Measurements from ENCODE around the gene AACS. TPM values are rescaled to one million over a fixed set of nuclear protein-coding genes. Genes with fewer than 3 reads are reported as not detected.
"Not testable (repeated sequence)": the region's sequence is repeated elsewhere in the genome, so short reads cannot be mapped to it uniquely, and the experiment has no call there.

The AACS gene
- total and polyA plus RNA-seq, 10 of the 15 experiments (the other 5 are each of a cell fraction or from before 2014, with no cell fraction given), result 10.1 to 34.0 (median 21.1) TPM

- H3K4me3 ChIP-seq, result no peak overlapping the region
- H3K4me1 ChIP-seq (ENCODE audit: control insufficient read depth, insufficient read depth, low read length), result no peaks in the 10 kb centered on the region
- peaks cover 0 to 20% of the 10 kb centered on the region in 2 experiments; a peak in 1 of 4 replicates for H3K36me3 ChIP-seq (ENCODE audit: control insufficient read depth in 2 of 2, insufficient read depth in 2 of 2, low read length in 1 of 2)
- POLR2A ChIA-PET, result no interaction called here
- no peak for FAIRE-seq
- TF ChIP-seq HDGF (IDR thresholded peaks at IDR 0.05) (no peak), MXI1 (IDR thresholded peaks at IDR 0.05; ENCODE audit: low read depth, low read length) (no peak)
- no peaks in the 10 kb centered on the region for H3K9me3 ChIP-seq (replicated peaks; ENCODE audit: control insufficient read depth, insufficient read depth, low read length)
- no peak overlapping the region for H2AFZ ChIP-seq (ENCODE audit: control insufficient read depth, low read depth, low read length)
- DNase-seq (ENCODE audit: low read depth, low spot score), result no peak
- no TSS peak for BruUV-seq (replicated peaks)
- CTCF ChIA-PET, result no interaction called here
- no peak for ATAC-seq
- in situ Hi-C loops (cut with MboI), result no loop called here
- RAD21 ChIA-PET (ENCODE audit: unreplicated experiment), result no interaction called here
- H3K4me2 ChIP-seq (ENCODE audit: control insufficient read depth, insufficient read depth), result no peak overlapping the region
- SMC1A ChIA-PET (ENCODE audit: uncharacterized antibody, unreplicated experiment), result no interaction called here
- H3K79me2 ChIP-seq (ENCODE audit: control insufficient read depth, insufficient read depth, low read length), result peaks cover 1% of the 10 kb centered on the region; the same call in 1 of the 2 replicates
- no peaks in the 10 kb centered on the region for H4K20me1 ChIP-seq (ENCODE audit: control insufficient read depth, insufficient read depth)
- intact Hi-C loops (cut with micrococcal nuclease; ENCODE audit: unreplicated experiment), result no loop called here
- 94% methylated on average over 2 of the region's 2 CpGs for WGBS (ENCODE audit: insufficient coverage, insufficient replicate concordance, low lambda C conversion rate, missing lambda C conversion rate)
- H3K27me3 ChIP-seq (replicated peaks in 1 of 2; ENCODE audit: control insufficient read depth in 2 of 2, insufficient read depth in 2 of 2, low read length in 1 of 2), result no peaks in the 10 kb centered on the region
- H3K9ac ChIP-seq (ENCODE audit: control insufficient read depth, insufficient read depth, low read length), result no peak overlapping the region
- H3K27ac ChIP-seq (ENCODE audit: control insufficient read depth, insufficient read depth), result no peak overlapping the region
Measured at GRCh38 chr12:125072496-125072895, 7.3 kb downstream of the AACS start.

- POLR2A ChIA-PET; FAIRE-seq; H3K9me3 ChIP-seq (replicated peaks; ENCODE audit: control insufficient read depth, insufficient read depth, low read length); SMC1A ChIA-PET (ENCODE audit: uncharacterized antibody, unreplicated experiment); H3K4me3 ChIP-seq; ATAC-seq; BruUV-seq (replicated peaks); in situ Hi-C loops (cut with MboI); DNase-seq (ENCODE audit: low read depth, low spot score); H3K9ac ChIP-seq (ENCODE audit: control insufficient read depth, insufficient read depth, low read length); H2AFZ ChIP-seq (ENCODE audit: control insufficient read depth, low read depth, low read length); H4K20me1 ChIP-seq (ENCODE audit: control insufficient read depth, insufficient read depth); H3K27me3 ChIP-seq (replicated peaks in 1 of 2; ENCODE audit: control insufficient read depth in 2 of 2, insufficient read depth in 2 of 2, low read length in 1 of 2); H3K79me2 ChIP-seq (ENCODE audit: control insufficient read depth, insufficient read depth, low read length); RAD21 ChIA-PET (ENCODE audit: unreplicated experiment); intact Hi-C loops (cut with micrococcal nuclease; ENCODE audit: unreplicated experiment); H3K27ac ChIP-seq (ENCODE audit: control insufficient read depth, insufficient read depth); H3K4me1 ChIP-seq (ENCODE audit: control insufficient read depth, insufficient read depth, low read length); H3K4me2 ChIP-seq (ENCODE audit: control insufficient read depth, insufficient read depth): not testable (repeated sequence)
- peaks cover 3 to 17% of the 10 kb centered on the region in 2 experiments; a peak in 2 of 4 replicates for H3K36me3 ChIP-seq (ENCODE audit: control insufficient read depth in 2 of 2, insufficient read depth in 2 of 2, low read length in 1 of 2)
- 50% methylated on average over 2 of the region's 2 CpGs for WGBS (ENCODE audit: insufficient coverage, insufficient replicate concordance, low lambda C conversion rate, missing lambda C conversion rate)
- CTCF ChIA-PET, result interaction anchor here (1.6 kb wide), 1 partner anchor 168 kb away, joined by 3 read pairs; no protein-coding TSS in a partner anchor
Measured at GRCh38 chr12:125074294-125074693, 9.1 kb downstream of the AACS start.
